Measurements from ENCODE around the gene PTBP3.

The PTBP3 gene

DNA sequence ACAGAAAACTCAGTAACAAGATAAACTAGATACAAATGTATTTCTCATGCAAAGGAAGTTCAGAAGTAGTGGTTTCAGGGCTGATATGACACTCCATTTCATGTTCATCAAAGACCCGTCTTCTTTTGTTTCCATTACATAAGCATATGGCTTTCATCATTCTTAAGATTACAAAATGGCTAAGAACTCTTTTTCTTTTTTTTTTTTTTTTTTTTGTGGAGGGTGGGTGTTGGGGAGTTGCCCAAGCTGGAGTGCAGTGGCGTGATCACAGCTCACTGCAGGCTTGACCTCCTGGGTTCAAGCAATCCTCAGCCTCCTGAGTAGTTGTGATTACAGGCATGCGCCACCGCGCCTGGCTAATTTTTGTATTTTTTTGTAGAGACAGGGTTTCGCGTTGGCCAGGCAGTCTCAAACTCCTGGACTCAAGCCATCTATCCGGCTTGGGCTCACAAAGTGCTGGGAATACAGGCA lies 22.0 kb upstream of the PTBP3 start:
- no peak for DNase-seq

GRCh38 chr9:112354081-112354743 lies 20.8 kb upstream of the PTBP3 start:
- DNase-seq = no peak

GRCh38 chr9:112352209-112352608 lies 18.8 kb upstream of the PTBP3 start:
- no peak for DNase-seq

DNA sequence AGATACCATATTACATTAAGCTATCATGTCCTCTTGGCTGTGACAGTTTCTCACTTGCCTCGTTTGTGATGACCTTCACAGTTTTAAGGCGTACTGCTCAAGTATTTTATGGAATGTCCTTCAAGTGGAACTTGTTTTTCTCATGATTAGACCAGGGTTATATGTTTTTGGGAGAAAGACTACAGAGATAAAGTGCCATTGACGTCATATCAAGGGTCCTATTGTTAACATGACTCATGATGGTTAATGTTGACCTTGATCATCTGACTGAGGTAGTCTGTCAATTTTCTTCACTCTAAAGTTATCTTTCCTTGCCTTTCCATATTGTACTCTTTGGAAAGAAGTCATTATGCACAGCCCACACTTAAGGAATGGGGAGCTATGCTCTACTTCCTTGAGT lies 17.8 kb upstream of the PTBP3 start:
- DNase-seq = no peak

GRCh38 chr9:112349008-112349333 lies 15.6 kb upstream of the PTBP3 start:
- DNase-seq = no peak

DNA sequence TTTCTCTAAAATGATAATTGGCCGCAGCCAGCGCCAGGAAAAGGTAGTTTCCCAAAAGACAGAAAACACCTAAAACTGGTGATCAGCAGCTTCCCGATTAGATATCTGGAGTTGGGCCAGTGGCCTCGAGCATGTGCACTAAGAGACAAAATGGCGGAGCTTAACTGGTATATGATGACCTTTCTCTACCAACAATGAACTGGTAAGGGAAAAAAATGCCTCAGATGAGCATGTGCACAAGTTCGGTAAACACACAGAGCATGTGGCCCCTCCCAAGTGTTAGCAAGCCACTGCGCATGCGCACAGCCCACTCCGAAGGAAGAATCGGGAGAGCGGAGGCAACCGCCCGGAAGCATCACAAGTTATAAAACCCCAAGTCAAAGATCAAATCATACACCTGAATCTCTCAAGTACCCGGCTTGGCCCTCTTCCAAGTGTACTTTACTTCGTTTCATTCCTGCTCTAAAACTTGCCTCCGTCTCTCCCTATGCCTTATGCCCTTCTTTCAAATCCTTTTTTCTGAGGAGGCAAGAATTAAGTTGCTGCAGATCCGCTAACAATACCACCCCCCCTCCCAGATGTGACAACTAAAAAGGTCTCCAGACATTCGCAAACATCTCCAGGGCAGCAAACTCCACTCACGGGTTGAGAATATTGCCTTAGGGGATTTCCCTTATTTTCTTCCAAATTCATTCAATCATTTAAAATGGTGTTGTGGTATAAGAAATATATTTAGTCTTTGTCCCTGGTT lies 15.0 kb upstream of the PTBP3 start:
- DNase-seq = peak; percentile 82

DNA sequence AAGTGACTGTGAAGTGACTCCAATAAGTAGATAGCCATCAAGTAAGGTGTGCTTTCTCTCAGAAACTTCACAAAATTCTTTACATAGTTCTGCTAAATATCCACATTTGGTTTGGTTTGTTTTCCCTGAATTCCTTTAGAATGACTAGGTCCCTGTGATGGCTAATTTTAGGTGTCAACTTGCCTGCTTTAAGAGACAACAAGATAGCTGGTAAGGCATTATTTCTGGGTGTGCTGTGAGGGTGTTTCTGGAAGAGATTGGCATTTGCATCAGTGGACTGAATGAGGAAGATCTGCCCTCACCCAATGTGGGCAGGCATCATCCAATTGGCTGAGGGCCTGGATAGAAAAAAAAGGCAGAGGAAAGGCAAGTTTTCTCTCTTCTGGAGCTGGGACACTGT lies 8.3 kb upstream of the PTBP3 start:
- no peak for DNase-seq

GRCh38 chr9:112339886-112340285 lies 6.5 kb upstream of the PTBP3 start:
- no peak for DNase-seq

DNA sequence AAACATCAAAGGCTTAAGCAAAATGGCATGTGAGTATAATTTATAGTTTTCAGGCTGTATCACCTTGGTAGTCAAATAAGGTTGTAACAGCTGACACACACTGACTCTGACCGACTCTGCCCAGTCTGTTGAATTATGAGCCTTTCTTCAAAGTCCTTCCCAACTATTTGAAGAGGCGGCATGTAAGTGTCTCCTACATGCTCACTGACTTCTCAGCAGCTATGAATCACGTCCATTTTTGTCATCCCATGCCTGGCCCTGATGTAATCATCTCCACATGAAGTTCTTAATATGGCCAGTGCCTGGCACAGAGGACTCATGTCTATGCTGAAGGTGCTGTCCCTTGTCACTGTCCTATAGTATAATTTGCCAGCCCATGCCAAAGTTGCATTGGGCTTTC lies 5.1 kb upstream of the PTBP3 start:
- no peak for DNase-seq

- DNase-seq = no peak
Observed at GRCh38 chr9:112337547-112337946, 4.1 kb upstream of the PTBP3 start.

DNA sequence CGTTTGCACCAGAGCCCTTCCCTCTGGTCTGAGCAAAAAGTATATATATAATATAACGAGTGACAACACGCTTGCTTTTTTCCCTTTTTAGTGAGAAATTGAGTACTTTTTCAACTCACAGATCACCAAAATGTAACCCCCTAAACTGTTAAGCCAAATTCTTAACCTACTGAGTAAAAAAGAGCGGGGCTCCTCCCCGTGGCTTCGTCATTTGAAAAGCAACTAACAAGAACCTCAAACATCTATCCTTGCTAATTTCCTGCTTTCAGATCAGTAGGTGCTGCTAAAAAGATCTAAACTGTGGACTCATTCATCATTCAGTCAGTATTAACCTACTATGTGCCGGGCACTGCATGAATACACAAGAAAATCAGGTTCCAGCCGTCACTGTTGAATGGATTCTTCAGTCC lies 1.0 kb upstream of the PTBP3 start:
- DNase-seq = peak; percentile 32

DNA sequence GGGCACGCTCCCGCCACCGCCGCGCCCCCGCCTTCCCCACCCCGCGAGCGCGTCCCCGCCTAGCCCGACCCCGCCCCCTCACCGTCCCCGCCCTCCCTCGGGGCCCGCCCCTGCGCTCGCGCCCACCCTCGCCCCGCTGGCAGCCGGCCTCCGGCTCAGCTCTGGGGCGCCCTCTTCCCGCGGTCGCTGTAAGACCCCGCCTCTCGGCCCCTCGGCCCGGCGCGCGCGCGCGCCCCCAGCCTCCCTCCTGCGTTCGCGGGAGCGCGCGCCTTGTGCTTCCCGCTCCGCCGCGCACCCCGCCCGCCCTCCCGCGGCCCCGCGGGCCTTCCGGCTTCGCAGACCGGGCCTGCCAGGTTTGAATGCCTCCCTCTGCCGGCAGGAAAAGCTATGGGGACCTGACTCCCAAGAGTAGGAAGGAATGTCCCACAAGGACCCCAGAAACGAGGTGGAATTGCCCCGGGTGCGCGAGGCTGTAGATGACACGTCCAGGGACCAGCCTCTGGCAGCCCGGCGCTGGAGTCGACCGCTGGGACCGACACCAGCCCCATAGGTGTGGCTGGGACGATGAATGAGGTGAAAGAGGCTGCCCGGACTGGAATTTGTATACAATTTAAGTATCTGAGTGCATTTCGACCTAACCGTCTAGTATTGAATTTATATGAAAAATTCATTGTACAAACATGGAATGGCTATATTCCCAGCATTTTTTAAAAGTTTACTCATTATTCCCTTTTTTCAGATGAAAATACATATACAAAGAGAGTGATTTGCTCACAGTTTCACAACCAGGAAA lies 416 bp upstream of the PTBP3 start:
- DNase-seq = peak; percentile 97

DNA sequence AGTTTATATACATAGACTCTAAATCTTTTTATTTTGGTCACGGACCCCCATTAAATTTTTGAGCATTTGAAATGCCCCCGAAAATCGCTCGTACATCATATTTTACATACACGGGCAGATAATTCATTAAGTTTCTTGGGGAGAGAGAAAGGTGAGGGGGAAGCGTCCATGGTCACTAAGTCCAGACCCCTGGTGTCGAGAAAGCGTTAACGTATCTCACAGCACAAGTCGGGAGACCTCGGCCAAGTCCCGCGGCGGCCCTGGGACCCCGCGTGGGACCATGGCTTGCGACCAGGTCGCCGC lies 794 bp downstream of the PTBP3 start:
- DNase-seq = no peak

- DNase-seq = no peak
Observed at GRCh38 chr9:112332214-112332613, 1.2 kb downstream of the PTBP3 start.

DNA sequence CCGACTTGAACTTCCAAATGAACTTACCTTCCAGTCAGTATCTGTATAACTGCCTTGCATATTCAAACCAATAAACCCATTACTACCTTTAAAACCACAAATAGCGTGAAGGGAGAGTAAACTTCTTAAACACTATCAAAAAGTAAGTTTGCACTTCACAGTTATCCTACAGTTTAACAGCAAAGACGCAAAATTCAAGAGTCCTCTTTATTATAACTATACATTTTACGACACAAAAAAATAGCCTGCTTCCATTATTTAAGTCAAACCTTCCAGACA lies 1.8 kb downstream of the PTBP3 start:
- no peak for DNase-seq

- no peak for DNase-seq
Observed at GRCh38 chr9:112328545-112328944, 4.9 kb downstream of the PTBP3 start.

GRCh38 chr9:112327718-112328450 lies 5.5 kb downstream of the PTBP3 start:
- no peak for DNase-seq

- DNase-seq = no peak
Observed at GRCh38 chr9:112326194-112326593, 7.2 kb downstream of the PTBP3 start.

DNA sequence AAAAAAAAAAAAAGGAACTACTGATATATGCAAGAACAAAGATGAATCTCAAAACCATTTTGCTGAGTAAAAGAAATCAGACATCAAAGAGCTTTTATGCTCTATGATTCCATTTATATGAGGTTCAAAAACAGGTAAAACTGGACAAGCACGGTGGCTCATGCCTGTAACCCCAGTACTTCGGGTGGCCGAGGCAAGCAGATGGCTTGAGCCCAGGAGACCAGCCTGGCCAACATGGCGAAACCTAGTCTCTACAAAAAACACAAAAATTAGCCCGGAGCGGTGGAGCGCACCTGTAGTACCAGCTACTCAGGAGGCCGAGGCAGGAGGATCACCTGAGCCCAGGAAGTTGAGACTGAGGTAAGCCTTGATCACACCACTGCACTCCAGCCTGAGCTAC lies 7.8 kb downstream of the PTBP3 start:
- DNase-seq = no peak

DNA sequence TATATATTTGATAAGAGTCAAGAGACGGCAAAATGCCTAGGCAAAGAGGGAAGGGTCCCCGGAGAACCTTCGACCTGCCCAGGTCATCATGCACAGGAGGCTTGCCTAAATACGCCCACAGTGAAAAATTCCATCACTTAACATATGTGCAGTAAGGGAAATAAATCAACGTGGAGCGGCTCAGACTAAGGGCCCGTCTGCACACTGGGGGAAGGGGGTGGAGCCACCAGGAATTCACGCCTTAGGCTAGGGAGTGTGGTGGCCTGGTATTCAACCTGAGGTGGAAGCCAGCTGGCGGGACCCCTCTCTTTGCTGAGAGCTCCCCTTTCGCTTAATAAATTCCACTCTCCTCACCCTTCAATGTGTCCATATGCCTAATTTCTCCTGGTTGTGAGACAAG lies 8.3 kb downstream of the PTBP3 start:
- DNase-seq = no peak

DNA sequence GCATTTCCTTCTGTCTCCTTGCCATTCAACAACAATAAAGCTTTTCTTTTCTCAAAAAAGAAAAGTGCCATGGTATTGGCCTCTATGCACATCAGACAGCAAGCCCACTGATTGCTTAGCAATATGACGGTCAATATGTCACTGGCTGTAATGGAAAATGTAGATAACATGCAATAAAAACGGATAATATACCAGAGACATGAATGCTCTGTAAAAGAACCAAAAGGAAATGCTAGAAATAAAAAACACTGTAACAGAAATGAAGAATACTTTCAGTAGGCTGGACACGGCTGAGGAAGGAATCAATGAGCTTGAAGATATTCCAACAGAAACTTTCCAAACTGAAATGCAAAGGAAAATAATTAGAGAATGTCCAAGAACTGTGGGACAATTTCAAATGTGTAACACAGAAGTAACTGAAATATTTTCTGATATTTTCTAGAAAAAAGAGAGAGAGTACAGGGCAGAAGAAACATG lies 10.0 kb downstream of the PTBP3 start:
- DNase-seq = no peak

- DNase-seq = no peak
Observed at GRCh38 chr9:112322701-112323377, 10.6 kb downstream of the PTBP3 start.
